AG10803 (cell line): ENCODE data around the gene SARNP.
A peak's percentile ranks its signal among the peaks of the same experiment; 100 is the strongest.
"Not testable (repeated sequence)": the region's sequence is repeated elsewhere in the genome, so short reads cannot be mapped to it uniquely, and the experiment has no call there.

Experiments used
- DNase-seq: peaks from one replicate; pipeline ENCODE4 v3.0.0; 2010; ENCODE audit warnings: low read depth
- H3K4me3 ChIP-seq: 2 replicates; pipeline ENCODE4 v1.5.1; 2011; ENCODE audit warnings: mild to moderate bottlenecking, low read length, control low read depth
- CTCF ChIP-seq: conservative IDR thresholded peaks from 2 replicates; pipeline ENCODE4 v1.5.1; 2011; ENCODE audit warnings: mild to moderate bottlenecking, low read length, control low read depth, inconsistent platforms

Gene SARNP

DNA sequence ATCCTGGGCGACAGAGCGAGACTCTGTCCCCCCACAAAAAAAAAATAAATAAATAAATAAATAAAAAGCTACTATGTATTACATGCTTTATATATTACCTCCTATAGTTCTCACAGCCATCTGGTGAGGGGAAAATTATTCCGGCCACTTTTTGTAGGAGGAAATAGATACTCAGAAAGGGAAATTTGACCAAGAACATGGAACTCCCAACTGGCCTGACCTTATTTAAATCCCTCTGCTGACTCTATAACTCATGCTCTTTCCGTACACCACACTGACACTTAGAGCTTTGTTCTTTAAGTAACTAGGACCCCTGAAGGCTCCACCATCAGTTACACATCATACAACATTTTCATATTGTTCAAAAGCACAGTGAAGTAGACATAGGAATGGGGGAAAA, 27.4 kb upstream of the SARNP start:
- DNase-seq, result no peak
- TF ChIP-seq CTCF, result no peak
- H3K4me3 ChIP-seq, result no peak overlapping the region

DNA sequence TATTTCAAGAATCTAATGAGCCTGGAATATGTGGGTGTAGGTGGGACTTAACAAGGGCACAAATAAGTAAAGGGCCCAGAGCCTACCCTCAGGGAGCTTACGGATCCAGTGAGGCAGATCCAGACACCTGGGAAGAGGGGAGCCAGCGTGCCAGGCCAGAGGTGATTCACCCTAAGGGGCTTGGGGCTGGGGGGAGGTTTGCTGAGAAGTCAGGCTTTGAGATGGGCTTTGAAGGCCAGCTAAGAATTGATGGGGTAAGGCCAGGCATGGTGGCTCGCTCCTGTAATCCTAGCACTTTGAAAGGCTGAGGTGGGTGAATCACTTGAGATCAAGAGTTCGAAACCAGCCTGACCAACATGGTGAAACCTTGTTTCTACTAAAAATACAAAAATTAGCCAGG, 25.9 kb upstream of the SARNP start:
- no peak for DNase-seq
- H3K4me3 ChIP-seq, result no peak overlapping the region
- TF ChIP-seq CTCF, result no peak

DNA sequence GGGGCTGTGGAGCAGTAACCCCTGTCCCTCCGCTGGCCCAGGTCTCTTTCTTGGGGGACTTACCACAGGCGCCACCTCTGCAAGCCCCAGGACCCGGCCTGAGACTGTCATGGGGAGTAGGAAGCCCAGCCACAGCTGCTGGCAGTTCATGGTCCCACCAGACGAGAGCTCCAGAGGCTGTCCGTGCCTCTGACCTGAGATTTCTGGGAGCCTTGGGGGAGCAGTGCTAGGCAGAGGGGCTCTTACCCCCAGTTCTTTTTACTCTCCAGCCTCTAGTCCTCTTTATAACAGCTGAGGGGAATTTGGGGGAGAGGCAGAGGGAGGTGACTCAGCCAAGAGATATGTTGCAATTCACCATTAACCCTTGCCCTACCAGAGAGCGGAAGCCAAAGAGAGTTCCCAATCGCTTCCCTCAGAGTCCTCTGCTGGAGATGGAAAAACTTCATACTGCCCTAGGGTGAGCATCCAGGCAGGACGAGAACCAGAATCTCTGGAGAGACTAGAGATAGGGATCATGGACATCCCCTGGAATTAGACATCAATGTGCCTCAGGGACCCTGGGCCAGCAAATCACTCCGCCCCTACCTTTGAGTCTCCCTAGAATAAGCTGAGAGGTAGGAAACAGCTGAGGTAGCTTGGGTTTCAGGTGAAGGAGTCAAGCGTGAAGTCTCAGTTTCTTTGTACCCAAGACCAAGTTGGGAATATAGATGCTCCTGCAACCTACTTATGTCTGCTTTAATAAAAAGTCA, 25.3 kb upstream of the SARNP start, which contains the start of gene MMP19:
Gene MMP19, minus strand, starts transcription at position 256 of the 749 bp plus-strand sequence. Its CDS starts 106 bp downstream, at position 150.
- peak; percentile 7; the same call in 1 of the 2 replicates for TF ChIP-seq CTCF
- peak within 1 kb of the TSS; percentile 88 for H3K4me3 ChIP-seq
- DNase-seq, result peak; percentile 79

- no peak for DNase-seq
- no peak for TF ChIP-seq CTCF
- H3K4me3 ChIP-seq, result no peak overlapping the region
Measured at GRCh38 chr12:55840581-55841351, 23.2 kb upstream of the SARNP start.

DNA sequence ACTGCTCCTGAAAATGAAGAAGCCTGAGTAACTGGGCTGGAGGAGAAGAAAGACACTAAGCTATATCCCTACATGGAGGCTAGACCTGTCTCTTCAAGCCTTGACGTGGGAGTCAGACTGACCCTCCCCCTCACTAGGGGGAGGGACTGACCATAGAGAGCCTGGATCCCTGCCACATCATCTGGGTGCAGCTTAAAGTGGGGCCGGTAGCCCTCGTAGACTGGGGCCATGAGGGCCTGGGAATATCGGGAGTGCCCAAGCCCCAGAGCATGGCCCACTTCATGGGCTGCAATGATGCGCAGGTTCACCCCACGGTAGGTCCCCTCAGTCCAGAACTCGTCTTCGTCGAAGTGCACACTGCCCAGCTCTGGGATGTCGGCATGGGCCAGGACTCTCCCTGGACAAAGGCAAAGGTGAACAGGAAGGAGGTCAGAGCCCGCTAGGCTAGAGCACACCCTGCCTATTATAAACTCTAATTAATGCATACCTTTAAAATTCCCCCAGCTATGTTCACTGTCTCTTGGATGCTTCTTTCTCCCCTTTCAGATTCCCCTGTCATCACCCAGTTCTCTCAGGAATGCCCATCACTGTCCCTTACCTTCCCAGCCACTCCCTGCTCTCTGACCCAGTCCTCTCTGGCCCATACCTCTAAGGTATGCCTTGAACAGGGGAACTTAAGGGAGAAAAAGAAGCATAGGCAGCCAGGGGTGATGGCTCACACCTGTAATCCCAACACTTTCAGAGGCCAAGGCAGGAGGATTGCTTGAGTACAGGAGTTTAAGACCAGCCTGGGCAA, 22.0 kb upstream of the SARNP start:
- no peak for TF ChIP-seq CTCF
- no peak overlapping the region for H3K4me3 ChIP-seq
- no peak for DNase-seq

DNA sequence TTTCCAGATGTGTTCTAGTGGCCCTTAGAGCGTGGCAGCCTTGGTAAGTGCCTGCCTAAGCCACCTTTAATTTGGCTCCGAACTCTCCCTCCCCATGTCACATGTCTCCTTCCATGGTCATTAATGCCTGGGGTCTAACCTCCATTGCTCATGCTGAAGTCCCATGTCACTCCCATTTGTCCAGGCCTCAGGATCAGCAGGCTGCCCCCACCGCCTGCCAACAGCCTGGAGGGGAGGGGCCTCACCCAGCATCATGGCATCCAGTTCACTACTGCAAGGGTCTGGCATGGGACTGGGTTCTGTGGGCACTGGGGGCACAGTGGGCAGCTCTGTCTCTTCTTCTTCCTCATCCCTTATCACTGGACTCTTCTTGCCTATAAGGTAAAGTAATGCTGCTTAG, 20.8 kb upstream of the SARNP start:
- no peak for DNase-seq
- no peak overlapping the region for H3K4me3 ChIP-seq
- TF ChIP-seq CTCF, result no peak

DNA sequence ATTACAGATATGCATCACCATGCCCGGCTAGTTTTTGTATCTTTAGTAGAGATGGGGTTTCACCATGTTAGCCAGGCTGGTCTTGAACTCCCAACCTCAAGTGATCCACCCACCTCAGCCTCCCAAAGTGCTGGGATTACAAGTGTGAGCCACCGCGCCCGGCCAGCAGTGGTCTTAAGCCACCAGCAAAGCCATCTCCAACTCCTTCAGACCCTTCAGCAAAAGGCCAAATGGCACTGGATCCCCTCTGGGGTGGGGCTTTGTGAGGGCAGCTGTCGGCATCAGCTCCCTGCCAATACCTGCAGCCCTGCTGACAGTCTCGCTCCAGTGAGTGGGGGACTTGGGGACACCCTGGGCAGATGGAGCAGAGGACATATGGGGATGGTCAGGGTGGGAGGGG, 16.9 kb upstream of the SARNP start:
- H3K4me3 ChIP-seq, DNase-seq: not testable (repeated sequence)
